GM21526 (cell line): ENCODE data around the gene SIK2.

ENCODE experiments used
- ATAC-seq: cut with Tn5 transposase; IDR thresholded peaks from one replicate; pipeline ENCODE4 v1.9.1; 2021; ENCODE audit warnings: moderate library complexity; ENCODE audit not compliant: unreplicated experiment, low FRiP score

The SIK2 gene

DNA sequence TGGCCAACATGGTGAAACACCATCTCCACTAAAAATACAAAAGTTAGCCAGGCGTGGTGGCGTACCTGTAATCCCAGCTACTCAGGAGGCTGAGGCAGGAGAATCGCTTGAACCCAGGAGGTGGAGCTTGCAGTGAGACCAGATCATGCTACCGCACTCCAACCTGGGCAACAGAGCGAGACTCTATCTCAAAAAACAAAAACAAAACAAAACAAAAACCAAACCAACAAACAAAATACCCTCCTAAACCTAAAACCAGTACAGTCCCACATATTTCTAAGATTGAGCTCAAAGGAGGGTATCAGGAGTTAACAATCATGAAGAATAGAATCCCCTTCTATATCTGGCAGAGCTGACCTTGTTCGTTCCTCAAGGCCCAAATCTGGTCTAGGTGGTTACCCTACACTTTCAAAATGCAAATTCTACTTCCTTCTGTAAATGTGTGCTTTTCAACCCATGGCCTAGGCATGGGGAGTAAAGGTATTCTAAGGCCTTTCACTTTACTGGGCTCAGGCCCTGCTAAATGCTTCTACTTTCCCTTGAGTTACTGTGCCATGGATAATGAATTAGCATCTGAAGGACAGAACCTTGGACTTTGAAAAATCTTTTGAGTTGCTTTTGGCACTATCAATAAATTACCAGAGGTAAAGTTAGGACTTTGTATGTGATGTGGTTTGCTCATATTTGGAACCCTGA, 174.3 kb downstream of the SIK2 start:
- ATAC-seq = peak; percentile 96

DNA sequence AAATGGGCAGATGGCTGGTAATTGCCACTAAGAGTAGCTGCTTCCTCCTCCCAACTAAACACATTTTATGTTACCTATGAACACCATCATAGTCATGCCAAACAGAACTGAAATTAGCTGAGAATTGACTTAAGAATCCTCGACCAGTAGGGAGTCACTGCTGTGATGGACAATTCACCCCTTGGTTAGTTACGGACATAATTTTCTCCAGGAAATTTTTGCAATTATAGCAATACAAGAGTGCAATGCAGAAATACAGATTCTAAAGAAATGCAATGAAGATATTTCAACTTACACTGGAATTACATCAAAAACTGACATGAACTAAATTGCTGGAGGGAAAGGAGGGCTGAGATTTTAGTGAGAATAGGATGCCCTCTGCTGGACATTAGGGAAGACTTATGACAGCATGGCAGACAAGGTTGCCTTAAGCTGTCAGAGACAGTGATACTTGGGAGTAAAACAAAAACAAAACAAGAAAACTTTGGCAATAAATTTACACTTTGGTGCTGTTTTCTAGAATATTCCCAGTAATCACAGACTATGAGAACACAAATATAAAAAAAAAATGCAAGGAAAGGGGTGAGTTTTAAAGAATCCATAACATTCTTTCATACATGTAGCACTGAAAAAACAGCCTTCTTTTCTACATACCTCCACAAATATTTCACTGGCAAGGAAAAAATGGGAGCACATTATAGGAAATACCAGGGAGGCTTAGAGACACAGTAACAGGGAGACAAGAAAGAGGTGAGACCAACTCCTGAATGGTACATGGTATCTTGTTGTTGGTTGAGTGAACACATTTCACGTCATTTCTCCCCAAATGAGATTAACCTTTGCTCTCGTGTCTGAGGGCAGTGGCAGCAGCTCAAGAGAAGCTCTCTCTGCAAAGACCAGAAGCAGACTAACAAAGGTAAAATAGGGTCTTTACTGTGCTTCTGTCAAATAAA, 175.1 kb downstream of the SIK2 start:
- ATAC-seq = peak; percentile 53

DNA sequence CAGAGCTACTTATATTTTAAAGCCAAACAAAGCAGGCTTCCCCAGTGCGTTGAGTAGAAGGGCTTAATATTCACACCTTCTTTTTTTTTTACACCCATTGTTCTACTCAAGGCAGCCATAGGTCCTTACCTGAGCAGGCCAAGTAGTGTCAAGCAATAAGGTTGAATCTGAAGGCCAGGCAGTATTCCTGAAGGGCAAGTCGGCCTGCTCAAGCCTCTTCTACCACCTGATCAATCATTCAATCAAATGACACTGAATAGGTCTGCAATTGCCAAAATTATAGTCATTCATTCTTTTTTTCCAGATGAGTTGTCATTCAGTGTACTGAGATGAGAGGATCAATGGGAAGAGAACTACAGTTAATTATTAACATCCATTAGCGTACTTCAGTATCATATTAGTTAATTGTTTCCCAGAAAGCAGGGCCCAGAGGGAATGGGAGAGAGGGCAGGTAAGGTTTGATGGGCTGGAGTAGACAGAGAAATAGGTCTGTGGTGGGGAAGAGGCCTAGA, 175.9 kb downstream of the SIK2 start:
- ATAC-seq = no peak

DNA sequence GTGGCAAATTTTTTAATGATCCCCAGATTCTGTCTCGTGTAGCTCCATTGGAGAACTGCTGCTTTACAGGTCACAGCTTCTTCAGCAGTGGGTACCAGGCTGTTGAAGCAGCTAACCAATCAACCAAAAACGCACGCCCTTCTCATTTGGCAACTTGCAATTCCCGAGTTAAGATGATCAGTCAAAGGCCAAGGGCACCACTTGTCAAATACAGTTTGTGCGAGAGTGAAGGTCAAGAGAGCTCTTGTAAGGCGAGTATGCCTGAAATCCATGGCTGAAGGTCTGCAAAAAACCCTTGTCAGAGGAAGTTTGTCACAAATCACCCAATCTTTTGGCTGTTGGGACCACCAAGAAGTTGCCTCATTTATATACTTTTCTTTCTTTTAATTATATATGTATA, 176.9 kb downstream of the SIK2 start:
- no peak for ATAC-seq
